Cardiac fibroblast (primary cell): ENCODE results near the gene ZNRD2.
"Not testable (repeated sequence)": the region's sequence is repeated elsewhere in the genome, so short reads cannot be mapped to it uniquely, and the experiment has no call there.

Experiments used
- DNase-seq, 2 donors: peaks; one replicate each; pipeline versions ENCODE4 v3.0.0 to v3.0.0-alpha.2; 2010; ENCODE audit warnings: low read depth in 2 of 2
- H3K4me3 ChIP-seq, 2 donors: replicated peaks in 1 of 2; 1 replicate in 1 of 2; 2 replicates in 1 of 2; pipeline ENCODE4 v1.5.1; 2011; ENCODE audit warnings: low read depth in 2 of 2, low read length in 2 of 2, mild to moderate bottlenecking in 2 of 2, moderate library complexity in 1 of 2
- CTCF ChIP-seq: IDR thresholded peaks from one replicate; pipeline ENCODE4 v1.5.1; 2011; ENCODE audit warnings: low read depth, mild to moderate bottlenecking, low read length, inconsistent platforms

ZNRD2 gene

GRCh38 chr11:65569973-65570918 is at the start of gene ZNRD2:
TSS of gene ZNRD2 (plus strand) at chr11:65570477. CDS start at chr11:65570492, 15 bp downstream.
- DNase-seq = peak; percentile 99
- peak; percentile 47 for TF ChIP-seq CTCF
- H3K4me3 ChIP-seq = peak within 1 kb of the TSS; percentile 98 to 99

- peak in 1 of 2 donors; percentile 34 for DNase-seq
- H3K4me3 ChIP-seq = not testable (repeated sequence)
These were observed 48.3 kb upstream of the ZNRD2 start for GRCh38 chr11:65521777-65522521.

GRCh38 chr11:65522718-65523630 is 47.3 kb upstream of the ZNRD2 start:
- DNase-seq = peak in 1 of 2 donors; percentile 51
- not testable (repeated sequence) for H3K4me3 ChIP-seq

- not testable (repeated sequence) for DNase-seq, H3K4me3 ChIP-seq
These were observed 46.7 kb upstream of the ZNRD2 start for GRCh38 chr11:65523631-65523968.

GRCh38 chr11:65524014-65524740 is 46.1 kb upstream of the ZNRD2 start:
- TF ChIP-seq CTCF = no peak
- H3K4me3 ChIP-seq = peak overlapping the region; percentile 21 to 33
- DNase-seq = no peak

- peak within 1 kb of the TSS; percentile 72 to 82 for H3K4me3 ChIP-seq
- no peak for TF ChIP-seq CTCF
- DNase-seq = peak; percentile 82 to 92
These were observed 45.3 kb upstream of the ZNRD2 start, which contains the start of gene SCYL1 for GRCh38 chr11:65524741-65525545. TSS of gene SCYL1 (plus strand) at chr11:65525083. CDS start at chr11:65525154, 71 bp downstream.
